Nucleus accumbens (tissue), 56 donors: ENCODE data around the gene THSD8.

ENCODE experiments used
- DNase-seq, 56 donors: peaks; one replicate each; lab custom pipeline; 2025; lab: John Stamatoyannopoulos, UW

Gene THSD8

GRCh38 chr19:12778905-12779161 is 23.0 kb upstream of the THSD8 start:
- DNase-seq: peak in 1 of 56 donors; percentile 48

DNA sequence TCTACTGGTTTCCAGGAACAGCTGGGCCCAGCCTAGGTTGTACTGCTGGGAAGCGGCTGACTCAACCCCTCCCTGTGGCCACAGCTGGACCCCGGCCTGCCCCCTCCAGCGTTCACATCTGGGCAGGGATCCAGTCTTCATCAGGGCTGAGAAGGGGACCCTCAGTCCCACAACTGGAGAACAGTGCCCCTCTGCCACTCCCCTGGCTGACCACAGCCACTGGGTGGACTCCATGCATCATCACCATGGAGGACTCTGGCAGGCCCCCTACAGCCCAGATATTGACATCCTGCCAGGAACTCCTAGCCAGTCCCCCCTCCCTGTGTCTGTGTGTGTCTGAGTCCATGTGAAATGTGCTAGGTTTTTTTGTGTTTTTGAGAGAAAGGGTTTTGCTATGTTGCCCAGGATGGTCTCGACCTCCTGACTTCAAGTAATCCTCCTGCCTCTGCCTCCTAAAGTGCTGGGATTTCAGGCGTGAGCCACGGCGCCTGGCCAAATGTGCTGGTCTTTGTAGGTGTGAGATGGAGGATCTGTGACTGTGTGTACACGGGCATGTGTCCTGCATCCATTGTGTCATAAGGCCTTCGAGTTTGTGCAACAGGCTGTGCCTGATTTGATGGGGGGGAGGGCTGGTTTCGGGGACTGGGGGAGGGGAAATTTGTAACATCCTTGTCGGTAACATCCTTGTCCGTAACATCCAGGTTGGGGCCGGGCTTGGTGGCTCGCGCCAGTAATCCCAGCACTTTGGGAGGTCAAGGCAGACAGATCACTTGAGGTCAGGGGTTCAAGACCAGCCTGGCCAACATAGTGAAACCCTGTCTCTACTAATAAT is 22.5 kb upstream of the THSD8 start:
- DNase-seq: peak in 21 of 56 donors; percentile 8 to 62 (median 25)

DNA sequence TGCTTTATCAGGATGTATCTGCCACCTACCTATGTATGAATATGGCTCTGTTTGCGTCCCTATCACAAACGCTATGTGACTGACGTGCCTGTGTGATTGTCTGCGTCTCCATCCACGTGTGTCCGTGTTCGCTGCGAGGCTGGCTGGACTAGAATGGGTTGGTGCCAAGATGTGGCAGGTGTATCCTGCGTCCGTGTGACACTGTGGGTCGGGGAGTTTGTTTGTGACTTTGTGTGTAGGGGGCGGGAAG is 19.8 kb upstream of the THSD8 start:
- DNase-seq: no peak

- peak in 54 of 56 donors; percentile 65 to 98 (median 89) for DNase-seq
Observed at GRCh38 chr19:12782424-12783290, 19.2 kb upstream of the THSD8 start.

DNA sequence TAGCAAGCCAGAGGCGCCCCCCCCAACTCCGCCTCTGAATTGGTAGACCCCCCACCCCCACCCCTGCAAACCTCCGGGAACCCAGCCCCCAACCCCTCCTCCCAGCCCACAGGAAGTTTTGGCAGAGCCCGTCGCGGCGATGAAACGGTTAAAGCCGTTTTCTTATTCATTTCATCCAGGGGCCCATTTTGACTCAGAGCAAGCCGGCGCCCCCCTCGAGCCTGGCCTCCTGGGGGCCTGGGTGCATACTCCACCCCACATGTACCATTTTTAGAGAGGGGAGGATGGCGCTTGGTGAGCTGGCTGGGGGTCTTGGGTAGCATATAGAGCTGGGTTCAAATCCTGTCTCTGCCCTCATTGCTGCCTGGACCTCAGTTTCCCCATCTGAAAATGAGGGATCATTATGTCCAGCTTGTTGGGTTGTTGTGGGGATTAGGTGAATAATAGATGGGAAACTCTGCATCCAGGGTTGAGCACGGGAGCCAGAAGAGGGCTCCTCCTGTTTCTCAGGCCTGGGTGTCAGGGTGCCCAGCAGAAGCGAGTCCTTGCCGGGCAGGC is 18.5 kb upstream of the THSD8 start:
- peak in 2 of 56 donors; percentile 20 to 54 for DNase-seq

DNA sequence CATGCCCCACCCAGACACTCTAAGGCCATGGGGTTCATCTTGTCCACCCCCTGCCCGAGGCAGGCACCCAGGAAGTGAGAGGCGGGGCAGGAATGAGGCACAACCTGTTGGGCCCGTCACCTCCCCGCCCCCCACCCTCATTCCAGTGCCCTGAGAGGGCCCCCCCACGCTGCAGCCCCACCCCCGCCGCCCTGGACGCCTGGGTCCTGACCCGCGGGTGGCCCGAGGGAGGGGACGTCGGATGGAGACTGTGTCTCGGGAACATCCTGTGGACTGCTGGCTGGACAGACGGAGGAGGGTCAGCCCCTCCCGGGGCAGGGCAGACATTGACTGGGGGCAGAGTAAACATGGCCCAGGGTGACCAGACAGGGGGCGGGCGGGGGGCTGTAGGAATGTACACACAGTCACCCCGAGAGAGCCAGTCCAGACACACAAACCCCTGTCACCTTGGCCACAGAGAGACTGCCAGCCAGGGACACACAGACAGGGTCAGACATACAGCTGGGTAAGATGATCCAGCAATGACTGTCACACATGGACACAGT is 17.9 kb upstream of the THSD8 start:
- peak in 10 of 56 donors; percentile 2 to 49 (median 22) for DNase-seq

GRCh38 chr19:12784394-12784870 is 17.4 kb upstream of the THSD8 start:
- DNase-seq: peak in 4 of 56 donors; percentile 6 to 12 (median 8)

- DNase-seq: no peak
Observed at GRCh38 chr19:12784871-12785430, 16.9 kb upstream of the THSD8 start.

DNA sequence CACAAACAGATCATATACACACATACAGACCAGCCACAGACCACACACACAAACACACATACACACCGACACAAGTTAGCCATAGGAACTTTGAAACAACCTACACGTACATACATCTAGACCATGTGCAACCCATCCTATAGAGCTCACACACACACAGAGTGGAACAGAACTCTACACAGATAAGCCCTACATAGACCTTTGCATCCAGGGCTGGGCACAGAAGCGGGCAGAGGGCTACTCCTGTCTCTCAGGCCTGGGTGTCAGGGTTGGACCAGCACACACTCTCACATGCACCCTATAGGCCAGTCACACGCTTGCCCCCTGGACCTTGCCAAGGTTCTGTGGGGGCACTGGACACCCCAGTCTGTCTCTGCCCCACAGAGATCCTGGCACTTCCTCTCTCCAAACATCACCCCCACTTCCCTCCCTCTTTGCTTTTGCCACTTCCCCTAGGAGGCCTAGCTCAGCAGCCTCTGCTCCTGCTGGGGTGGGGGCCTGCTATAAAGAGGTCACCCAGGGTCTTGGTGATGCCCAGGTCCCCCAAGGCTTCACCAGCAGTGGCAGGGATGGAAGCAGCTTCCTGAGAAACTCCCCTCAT is 16.3 kb upstream of the THSD8 start:
- peak in 17 of 56 donors; percentile 2 to 35 (median 20) for DNase-seq

DNA sequence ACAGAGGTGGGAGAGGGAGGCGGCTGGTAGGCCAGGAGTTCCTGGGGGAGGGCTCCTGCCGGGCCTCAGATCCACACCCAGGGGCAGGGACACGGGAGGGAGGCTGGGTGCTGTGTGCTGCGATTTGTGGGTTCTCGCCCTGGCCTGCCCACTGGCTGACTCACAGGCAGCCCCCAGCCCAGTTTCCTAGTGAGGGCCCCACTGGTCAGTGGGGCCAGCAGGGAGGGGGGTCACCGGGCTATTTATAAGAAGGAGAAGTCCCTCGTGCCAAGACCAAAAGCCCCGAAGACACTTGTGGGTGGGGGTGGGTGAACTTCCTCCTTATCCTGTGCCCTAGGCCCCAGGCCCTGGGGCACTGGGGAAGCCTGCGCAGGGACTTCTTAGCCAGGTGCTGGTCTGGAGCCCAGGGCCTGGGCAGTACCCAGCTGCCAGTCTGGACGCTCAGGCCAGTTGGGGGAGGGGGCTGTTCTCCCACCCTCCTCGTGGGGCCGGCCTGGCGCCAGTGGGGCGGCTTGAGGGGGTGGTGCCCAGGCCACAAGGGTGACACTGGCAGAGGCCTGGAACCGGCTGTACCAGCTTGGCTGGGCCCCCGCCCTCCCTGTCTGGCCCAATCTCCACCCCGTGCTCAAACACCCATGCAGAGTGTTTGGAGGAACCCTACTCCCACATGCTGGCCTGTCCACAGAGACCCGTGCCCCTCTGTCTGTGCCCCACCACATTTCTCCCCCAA is 15.6 kb upstream of the THSD8 start:
- DNase-seq: peak in 47 of 56 donors; percentile 15 to 80 (median 49)

- DNase-seq: no peak
Observed at GRCh38 chr19:12786952-12787351, 14.9 kb upstream of the THSD8 start.

GRCh38 chr19:12787458-12787857 is 14.4 kb upstream of the THSD8 start:
- DNase-seq: no peak

DNA sequence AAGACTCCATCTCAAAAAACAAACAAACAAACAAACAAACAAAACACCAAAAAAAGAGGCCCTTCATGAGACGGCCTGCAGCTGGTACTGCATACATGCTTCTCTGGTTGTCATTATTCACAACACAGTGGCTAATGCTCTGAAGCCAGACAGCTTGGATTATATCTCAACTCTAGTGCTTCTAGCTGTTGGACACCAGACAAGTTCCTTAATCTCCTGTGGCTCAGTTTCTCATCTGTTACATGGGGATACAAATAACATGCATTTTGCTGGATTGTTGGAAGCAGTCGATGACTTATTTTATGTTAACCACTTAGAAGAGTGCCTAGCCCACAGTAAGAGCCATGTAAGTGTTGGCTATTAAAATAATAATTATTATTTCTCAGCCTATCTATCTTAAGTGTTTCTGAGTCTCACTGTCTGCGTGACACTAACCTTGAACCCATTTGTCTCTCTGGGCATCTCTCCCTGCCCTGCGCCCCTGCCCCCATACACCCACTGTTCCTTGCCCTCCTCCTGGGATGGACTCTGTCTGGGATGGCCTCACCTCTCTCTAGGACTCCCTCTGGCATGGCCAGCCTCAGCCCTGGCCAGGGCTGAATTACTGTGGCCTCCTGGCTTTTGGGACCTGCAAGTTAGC is 13.7 kb upstream of the THSD8 start:
- no peak for DNase-seq

GRCh38 chr19:12788682-12789097 is 13.2 kb upstream of the THSD8 start:
- DNase-seq: peak in 49 of 56 donors; percentile 17 to 84 (median 55)

DNA sequence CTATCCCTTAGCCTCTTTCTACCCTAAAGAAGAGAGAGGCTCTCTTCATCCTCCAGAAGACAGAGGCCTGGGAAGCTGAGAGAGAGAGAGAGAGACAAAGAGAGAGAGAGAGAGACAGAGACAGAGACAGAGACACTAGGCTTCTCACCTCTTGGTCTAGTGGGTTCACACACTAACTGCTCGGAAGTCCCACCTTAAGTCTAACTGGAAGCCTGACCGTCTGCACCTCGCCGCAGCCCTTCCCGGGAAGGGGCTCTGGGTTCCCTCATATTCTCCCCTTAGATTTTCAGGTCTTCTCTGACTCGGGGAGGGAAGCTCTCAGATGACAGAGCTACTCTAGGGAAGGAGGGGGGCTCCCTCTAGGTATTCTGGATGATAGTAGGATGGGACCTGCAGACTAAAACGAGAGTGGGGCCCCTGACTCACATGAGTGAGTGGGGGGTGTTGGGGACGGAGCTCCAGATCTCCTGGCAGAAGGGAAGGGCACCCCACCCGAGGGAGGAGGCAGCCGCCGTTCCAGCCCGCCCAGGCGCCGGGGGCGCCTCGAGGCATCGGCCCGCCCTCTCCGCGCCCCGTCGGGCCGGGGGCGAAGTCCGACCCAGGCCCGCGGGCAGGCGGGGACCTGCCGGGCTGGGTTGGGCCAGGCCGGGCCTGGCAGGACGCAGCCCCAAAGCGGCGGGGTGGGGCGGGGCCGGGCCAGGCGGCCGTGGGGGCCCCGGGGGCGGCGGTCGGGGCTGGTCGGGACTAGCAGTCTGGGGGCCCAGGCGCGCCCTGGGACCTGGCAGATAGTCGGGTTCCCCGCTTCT is 12.6 kb upstream of the THSD8 start:
- DNase-seq: peak in 6 of 56 donors; percentile 19 to 78 (median 46)

DNA sequence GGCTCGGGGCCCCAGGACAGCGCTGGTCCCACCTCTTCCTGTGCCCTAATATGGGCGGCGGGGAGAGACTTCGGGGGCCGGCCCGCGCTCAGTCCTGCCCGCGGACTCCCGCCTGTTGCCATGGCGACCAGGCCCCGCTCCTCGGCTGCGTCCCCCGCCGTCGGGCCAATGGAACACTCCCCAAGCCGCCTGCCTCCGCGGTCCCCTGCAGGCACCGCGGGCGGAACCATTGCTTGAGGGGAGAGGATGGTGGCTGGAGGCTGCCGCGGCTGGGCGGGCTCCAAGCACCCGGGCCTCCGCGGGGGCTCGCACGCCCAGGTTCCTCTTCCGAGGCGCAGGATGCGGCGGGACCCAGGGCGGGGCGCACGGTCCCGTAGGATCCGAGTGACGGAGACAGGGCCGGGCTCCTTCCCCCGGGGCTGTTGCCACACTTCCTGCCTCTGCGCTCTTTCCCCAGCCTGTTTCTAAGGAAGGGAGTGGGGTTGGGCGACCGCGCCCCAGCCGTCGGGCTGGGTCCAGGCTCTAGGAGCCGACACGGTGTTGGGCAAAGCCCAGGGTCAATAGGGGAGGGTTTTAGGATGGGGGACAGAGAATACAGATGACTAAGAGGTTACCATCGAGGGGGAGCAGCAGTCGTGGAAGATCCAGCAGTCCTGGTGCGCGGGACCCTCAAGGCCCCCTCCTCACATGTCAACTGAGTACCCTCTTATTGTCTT is 11.8 kb upstream of the THSD8 start:
- DNase-seq: peak in 55 of 56 donors; percentile 47 to 97 (median 89)

- DNase-seq: peak in 7 of 56 donors; percentile 33 to 58 (median 45)
Observed at GRCh38 chr19:12790628-12791344, 11.1 kb upstream of the THSD8 start.
